Stimulated activated naive CD8-positive, alpha-beta T cell treated with anti-CD3 and anti-CD28 coated beads, Interleukin-15, Interleukin-2, amounts not matched to agents 100 U/mL and 50 U/mL, for 24 hours (primary cell): Measurements from ENCODE around the gene MEIS1.
A peak's percentile ranks its signal among the peaks of the same experiment; 100 is the strongest.
"Not testable (repeated sequence)": the region's sequence is repeated elsewhere in the genome, so short reads cannot be mapped to it uniquely, and the experiment has no call there.

Source experiments
- ATAC-seq: fragments of 150-1000 bp; cut with Tn5 transposase; one replicate; pipeline ENCODE4 v1.10.0; 2021
- DNase-seq: peaks from one replicate; pipeline ENCODE4 v3.0.0; 2021

MEIS1 gene

GRCh38 chr2:66434679-66435548 is at the start of gene MEIS1:
MEIS1 (plus strand) TSS chr2:66435125; CDS start chr2:66435857, 732 bp downstream.
- peak; percentile 76 for ATAC-seq
- DNase-seq = peak; percentile 39

GRCh38 chr2:66387016-66387753 is 47.7 kb upstream of the MEIS1 start:
- DNase-seq (no peak), ATAC-seq (no peak)

GRCh38 chr2:66389651-66390131 is 45.2 kb upstream of the MEIS1 start:
- ATAC-seq (no peak), DNase-seq (no peak)

- ATAC-seq = no peak
- no peak for DNase-seq
Measured at GRCh38 chr2:66390152-66390551, 44.8 kb upstream of the MEIS1 start.

- ATAC-seq (no peak), DNase-seq (no peak)
Measured at GRCh38 chr2:66390811-66391210, 44.1 kb upstream of the MEIS1 start.

GRCh38 chr2:66391240-66391639 is 43.7 kb upstream of the MEIS1 start:
- not testable (repeated sequence) for ATAC-seq, DNase-seq

- ATAC-seq = no peak
Measured at GRCh38 chr2:66405473-66405872, 29.5 kb upstream of the MEIS1 start.

GRCh38 chr2:66408905-66409304 is 26.0 kb upstream of the MEIS1 start:
- no peak for ATAC-seq

More at GRCh38 chr2:66405473-66405872, 29.5 kb upstream of the MEIS1 start:
- no peak for DNase-seq

GRCh38 chr2:66412874-66413273 is 22.1 kb upstream of the MEIS1 start:
- no peak for ATAC-seq
- no peak for DNase-seq

More at GRCh38 chr2:66408905-66409304, 26.0 kb upstream of the MEIS1 start:
- no peak for DNase-seq

- DNase-seq = no peak
- no peak for ATAC-seq
Measured at GRCh38 chr2:66414896-66415295, 20.0 kb upstream of the MEIS1 start.

- no peak for DNase-seq
- ATAC-seq = no peak
Measured at GRCh38 chr2:66418381-66418780, 16.5 kb upstream of the MEIS1 start.

GRCh38 chr2:66421612-66422011 is 13.3 kb upstream of the MEIS1 start:
- DNase-seq (no peak), ATAC-seq (no peak)

- ATAC-seq = no peak
- DNase-seq = no peak
Measured at GRCh38 chr2:66423391-66424124, 11.4 kb upstream of the MEIS1 start.

GRCh38 chr2:66426244-66427111 is 8.4 kb upstream of the MEIS1 start:
- no peak for DNase-seq

GRCh38 chr2:66427300-66427699 is 7.6 kb upstream of the MEIS1 start:
- no peak for ATAC-seq

More at GRCh38 chr2:66426244-66427111, 8.4 kb upstream of the MEIS1 start:
- no peak for ATAC-seq

GRCh38 chr2:66428986-66429612 is 5.8 kb upstream of the MEIS1 start:
- ATAC-seq (no peak), DNase-seq (no peak)

More at GRCh38 chr2:66427300-66427699, 7.6 kb upstream of the MEIS1 start:
- no peak for DNase-seq

GRCh38 chr2:66429693-66430504 is 5.0 kb upstream of the MEIS1 start:
- ATAC-seq = no peak
- DNase-seq = no peak

- no peak for ATAC-seq
- no peak for DNase-seq
Measured at GRCh38 chr2:66430505-66431273, 4.2 kb upstream of the MEIS1 start.

GRCh38 chr2:66431274-66431642 is 3.7 kb upstream of the MEIS1 start:
- ATAC-seq (no peak), DNase-seq (no peak)
